Gastroesophageal sphincter (tissue), 4 donors: ENCODE results near the gene SLC25A15. TPM values are rescaled to one million over a fixed set of nuclear protein-coding genes. Genes with fewer than 3 reads are reported as not detected.

Experiments
- ATAC-seq: fragments of 150-250 bp; one replicate; pipeline ENCODE4 v1.9.1; 2016; ENCODE audit warnings: mild to moderate bottlenecking, moderate library complexity
- H3K27ac ChIP-seq, 4 donors: fragments of 200-600 bp; sonication (generic) in 3 of 4; 1 replicate in 3 of 4; 2 replicates in 1 of 4; pipeline ENCODE4 v1.5.1; 2016 to 2019
- H3K27me3 ChIP-seq: fragments of 200-600 bp; sonication (generic); one replicate; pipeline ENCODE4 v1.5.1; 2019
- H3K36me3 ChIP-seq, 2 donors: fragments of 200-600 bp; sonication (generic); one replicate each; pipeline ENCODE4 v1.5.1; 2019; ENCODE audit warnings: control low read depth in 1 of 2
- H3K4me1 ChIP-seq, 3 donors: fragments of 200-600 bp; sonication (generic); 1 replicate in 2 of 3; 2 replicates in 1 of 3; pipeline ENCODE4 v1.5.1; 2016 to 2019; ENCODE audit warnings: control low read depth in 2 of 3
- H3K4me3 ChIP-seq, 2 donors: fragments of 200-600 bp; sonication (generic); one replicate each; pipeline ENCODE4 v1.5.1; 2019; ENCODE audit warnings: mild to moderate bottlenecking in 1 of 2, moderate library complexity in 1 of 2
- H3K9me3 ChIP-seq, 3 donors: fragments of 200-600 bp; sonication (generic); one replicate each; pipeline ENCODE4 v1.5.1; 2017 to 2019; ENCODE audit warnings: control low read depth in 2 of 3
- CTCF ChIP-seq, 4 experiments: fragments of 200-600 bp in 2 of 4; fragments of 450-650 bp in 2 of 4; sonication (generic) in 1 of 4; IDR thresholded peaks; one replicate each; pipeline ENCODE4 v1.5.1; 2017 to 2019; ENCODE audit warnings: antibody characterized with exemption in 4 of 4, mild to moderate bottlenecking in 2 of 4, moderate library complexity in 2 of 4
- EP300 ChIP-seq: sonication (generic); formaldehyde crosslinking; IDR thresholded peaks from one replicate; pipeline ENCODE4 v1.6.1; 2017; ENCODE audit warnings: antibody characterized with exemption, mild to moderate bottlenecking
- POLR2A ChIP-seq, 2 donors: fragments of 450-650 bp; IDR thresholded peaks; one replicate each; pipeline ENCODE4 v1.6.1; 2017; ENCODE audit warnings: antibody characterized with exemption in 2 of 2, mild to moderate bottlenecking in 2 of 2, moderate library complexity in 1 of 2
- POLR2AphosphoS5 ChIP-seq: sonication (generic); formaldehyde crosslinking; IDR thresholded peaks from one replicate; pipeline ENCODE4 v1.6.1; 2017; ENCODE audit warnings: antibody characterized with exemption
- WGBS, 2 donors: methylation state at CpG; one replicate each; pipeline ENCODE4 v1.1.5; 2018; ENCODE audit warnings: low coverage in 1 of 2; 5-methylcytosine and 5-hydroxymethylcytosine counted together
- total RNA-seq, 4 donors: library from RNA; depleted of rRNA; stranded (reverse); fragments of >200 nt; gene quantifications; one replicate each; pipeline ENCODE4 v1.1.0, GENCODE V29; 2016

SLC25A15 gene
- total RNA-seq, 4 donors from 2014 or later, result 1.8 to 14.4 (median 3.0) TPM

GRCh38 chr13:40812102-40812501, 22.7 kb downstream of the SLC25A15 start:
- whole genome bisulfite sequencing, 2 donors, result 87 to 88% methylated on average over 4 of the region's 4 CpGs

GRCh38 chr13:40812724-40813445, 23.5 kb downstream of the SLC25A15 start:
- Histone ChIP-seq H3K4me3 (no peak overlapping the region), H3K27me3 (no peaks in the 10 kb centered on the region), H3K27ac (no peak overlapping the region), H3K36me3 (peaks cover 0 to 60% of the 10 kb centered on the region in 2 donors), H3K4me1 (no peaks in the 10 kb centered on the region), H3K9me3 (peaks cover 0 to 7% (median 0%) of the 10 kb centered on the region in 3 donors)
- TF ChIP-seq POLR2A (IDR thresholded peaks at IDR 0.05) (no peak), CTCF (IDR thresholded peaks at IDR 0.05) (no peak), EP300 (no peak), POLR2AphosphoS5 (no peak)
- 83 to 90% methylated on average over 1 of the region's 6 CpGs for WGBS, 2 donors
- ATAC-seq, result no peak

More at GRCh38 chr13:40812102-40812501, 22.7 kb downstream of the SLC25A15 start:
- H3K27ac ChIP-seq, result no peak overlapping the region
- H3K36me3 ChIP-seq, result peaks cover 0 to 68% of the 10 kb centered on the region in 2 donors
- H3K27me3 ChIP-seq, result no peaks in the 10 kb centered on the region
- H3K9me3 ChIP-seq, result peaks cover 0 to 7% (median 0%) of the 10 kb centered on the region in 3 donors
- H3K4me3 ChIP-seq, result no peak overlapping the region
- H3K4me1 ChIP-seq, result no peaks in the 10 kb centered on the region
- TF ChIP-seq POLR2AphosphoS5 (no peak), CTCF (IDR thresholded peaks at IDR 0.05) (no peak), EP300 (no peak), POLR2A (IDR thresholded peaks at IDR 0.05) (no peak)
- ATAC-seq, result no peak

- Histone ChIP-seq H3K4me3 (no peak overlapping the region), H3K36me3 (peaks cover 0 to 50% of the 10 kb centered on the region in 2 donors), H3K4me1 (no peaks in the 10 kb centered on the region), H3K9me3 (peaks cover 0 to 7% (median 0%) of the 10 kb centered on the region in 3 donors), H3K27me3 (no peaks in the 10 kb centered on the region), H3K27ac (no peak overlapping the region)
- no peak for ATAC-seq
- no peak for TF ChIP-seq POLR2A (IDR thresholded peaks at IDR 0.05)
- no peak for TF ChIP-seq EP300
- TF ChIP-seq CTCF (IDR thresholded peaks at IDR 0.05), result peak in 2 of 4 experiments; percentile 14 to 41
- no peak for TF ChIP-seq POLR2AphosphoS5
- 73% methylated on average over 2 of the region's 7 CpGs; no CpG with 5 or more reads in 1 of the 2 donors for WGBS, 2 donors
Observed at GRCh38 chr13:40813667-40814454, 24.4 kb downstream of the SLC25A15 start.

GRCh38 chr13:40814803-40815202, 25.4 kb downstream of the SLC25A15 start:
- H3K36me3 ChIP-seq, result peaks cover 0 to 41% of the 10 kb centered on the region in 2 donors
- ATAC-seq, result no peak
- no peaks in the 10 kb centered on the region for H3K27me3 ChIP-seq
- TF ChIP-seq CTCF (IDR thresholded peaks at IDR 0.05) (no peak), POLR2AphosphoS5 (no peak), EP300 (no peak), POLR2A (IDR thresholded peaks at IDR 0.05) (no peak)
- H3K9me3 ChIP-seq, result peaks cover 0 to 7% (median 0%) of the 10 kb centered on the region in 3 donors
- H3K27ac ChIP-seq, result no peak overlapping the region
- 88 to 96% methylated on average over 2 of the region's 2 CpGs for WGBS, 2 donors
- H3K4me1 ChIP-seq, result no peaks in the 10 kb centered on the region
- H3K4me3 ChIP-seq, result no peak overlapping the region
